GM19324 (cell line): ENCODE results near the gene SLC19A2.

Source experiments
- ATAC-seq: cut with Tn5 transposase; IDR thresholded peaks from one replicate; pipeline ENCODE4 v1.9.1; 2021; ENCODE audit warnings: mild to moderate bottlenecking, moderate library complexity; ENCODE audit not compliant: unreplicated experiment, low FRiP score

SLC19A2 gene

DNA sequence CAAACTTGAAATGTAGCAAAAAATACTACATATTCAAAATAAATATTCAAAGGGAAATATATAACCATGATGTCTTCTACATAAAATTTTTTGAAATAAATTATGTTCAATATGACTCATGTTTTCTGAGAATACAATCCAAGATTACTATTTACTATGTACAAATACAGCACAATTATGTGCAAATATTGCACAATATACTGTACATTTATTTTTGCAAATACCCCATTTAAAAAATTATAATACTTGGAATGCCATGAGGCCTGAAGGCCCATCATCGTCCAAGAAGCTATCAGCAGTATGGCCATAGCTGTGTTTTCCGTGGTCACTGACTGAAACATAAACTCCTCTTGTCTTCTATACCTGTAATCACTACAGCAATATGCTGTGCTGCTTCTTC lies 70.8 kb downstream of the SLC19A2 start:
- ATAC-seq, result no peak
